ENCODE results near the gene EML4. TPM values are rescaled to one million over a fixed set of nuclear protein-coding genes. Genes with fewer than 3 reads are reported as not detected.

EML4 gene
- total and polyA plus RNA-seq, 12 donors = 29.9 to 64.0 (median 51.9) TPM

- Histone ChIP-seq H3K4me3 (no peak overlapping the region), H3K27me3 (no peaks in the 10 kb centered on the region), H3K36me3 (replicated peaks in 1 of 2) (no peaks in the 10 kb centered on the region), H3K9me3 (replicated peaks in 1 of 3) (no peaks in the 10 kb centered on the region), H3K27ac (no peak overlapping the region), H3K4me1 (replicated peaks in 1 of 2) (peaks cover 0 to 11% of the 10 kb centered on the region in 2 donors)
- intact Hi-C loops (cut with DNase I) = no loop called here
- DNase-seq = no peak
- TF ChIP-seq CTCF (IDR thresholded peaks at IDR 0.05) (no peak), POLR2A (IDR thresholded peaks at IDR 0.05) (no peak)
- 62 to 79% (median 73%) methylated on average over 1 of the region's 1 CpG for WGBS, 4 donors
Measured at GRCh38 chr2:42248846-42249245, 79.7 kb downstream of the EML4 start.

DNA sequence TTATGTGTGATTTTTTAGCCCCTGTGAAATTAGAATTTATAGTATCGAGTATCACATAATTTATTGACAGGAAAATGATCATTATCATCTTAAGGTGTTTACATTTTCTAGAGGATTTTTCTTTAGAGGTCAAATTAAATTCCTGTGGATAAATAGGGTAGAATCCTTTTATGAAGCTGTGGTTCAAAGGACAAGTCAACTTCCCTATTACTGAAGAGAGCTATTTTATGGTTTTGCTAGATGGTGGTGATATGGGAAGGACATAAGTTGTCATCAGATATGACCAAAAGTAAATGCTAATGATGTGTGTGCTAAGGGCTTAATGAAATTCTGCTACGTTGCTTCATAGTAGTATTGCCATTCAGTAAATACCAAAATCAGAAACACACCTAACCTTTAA lies 80.1 kb downstream of the EML4 start:
- H3K4me1 ChIP-seq (replicated peaks in 1 of 2) = peaks cover 0 to 11% of the 10 kb centered on the region in 2 donors
- H3K4me3 ChIP-seq = no peak overlapping the region
- TF ChIP-seq POLR2A (IDR thresholded peaks at IDR 0.05) (no peak), CTCF (IDR thresholded peaks at IDR 0.05) (no peak)
- H3K9me3 ChIP-seq (replicated peaks in 1 of 3) = no peaks in the 10 kb centered on the region
- intact Hi-C loops (cut with DNase I) = no loop called here
- H3K27ac ChIP-seq = no peak overlapping the region
- 71 to 82% (median 74%) methylated on average over 2 of the region's 2 CpGs for WGBS, 4 donors
- no peaks in the 10 kb centered on the region for H3K27me3 ChIP-seq
- DNase-seq = no peak
- H3K36me3 ChIP-seq (replicated peaks in 1 of 2) = no peaks in the 10 kb centered on the region

DNA sequence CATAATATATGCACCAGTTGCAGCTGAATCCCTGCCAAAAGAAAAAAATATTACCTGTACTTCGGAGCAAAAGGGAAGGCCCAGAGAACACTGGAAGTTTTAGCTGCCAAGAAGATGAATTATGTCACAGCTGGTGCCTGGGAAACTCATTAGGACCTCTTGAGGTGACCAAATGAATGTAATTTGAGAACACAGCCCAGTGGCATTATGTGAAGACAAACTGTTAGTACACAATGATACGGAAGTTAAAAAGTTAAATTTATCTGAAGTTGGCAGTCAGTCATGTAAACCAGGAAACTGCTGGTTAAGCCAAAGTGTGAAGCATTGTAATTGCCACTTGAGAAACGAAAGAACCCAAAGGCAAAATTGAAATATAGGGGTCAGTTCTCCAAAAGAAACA lies 80.7 kb downstream of the EML4 start:
- Histone ChIP-seq H3K4me3 (no peak overlapping the region), H3K27me3 (no peaks in the 10 kb centered on the region), H3K36me3 (replicated peaks in 1 of 2) (no peaks in the 10 kb centered on the region), H3K4me1 (replicated peaks in 1 of 2) (peaks cover 0 to 11% of the 10 kb centered on the region in 2 donors), H3K27ac (no peak overlapping the region), H3K9me3 (replicated peaks in 1 of 3) (no peaks in the 10 kb centered on the region)
- 49 to 52% (median 50%) methylated on average over 3 of the region's 3 CpGs for whole genome bisulfite sequencing, 4 donors
- DNase-seq = no peak
- TF ChIP-seq POLR2A (IDR thresholded peaks at IDR 0.05) = no peak
- no peak for TF ChIP-seq CTCF (IDR thresholded peaks at IDR 0.05)
- intact Hi-C loops (cut with DNase I) = no loop called here

- no peaks in the 10 kb centered on the region for H3K27me3 ChIP-seq
- no peak for TF ChIP-seq POLR2A (IDR thresholded peaks at IDR 0.05)
- TF ChIP-seq CTCF (IDR thresholded peaks at IDR 0.05) = no peak
- DNase-seq = no peak
- no peaks in the 10 kb centered on the region for H3K36me3 ChIP-seq (replicated peaks in 1 of 2)
- H3K4me1 ChIP-seq (replicated peaks in 1 of 2) = peaks cover 0 to 11% of the 10 kb centered on the region in 2 donors
- no peaks in the 10 kb centered on the region for H3K9me3 ChIP-seq (replicated peaks in 1 of 3)
- H3K27ac ChIP-seq = no peak overlapping the region
- H3K4me3 ChIP-seq = no peak overlapping the region
- intact Hi-C loops (cut with DNase I) = no loop called here
- WGBS, 4 donors = 90 to 100% (median 97%) methylated on average over 2 of the region's 2 CpGs
Measured at GRCh38 chr2:42250925-42251324, 81.8 kb downstream of the EML4 start.

Data from adrenal gland (tissue), 12 donors.